HUES6 (cell line): Measurements from ENCODE around the gene APEH.
"Not testable (repeated sequence)": the region's sequence is repeated elsewhere in the genome, so short reads cannot be mapped to it uniquely, and the experiment has no call there.

Source experiments
- H3K27ac ChIP-seq: 2 replicates; pipeline ENCODE4 v1.7.0; 2013; ENCODE audit warnings: low read depth, mild to moderate bottlenecking, low read length, inconsistent platforms
- H3K27me3 ChIP-seq: 2 replicates; pipeline ENCODE4 v1.6.1; 2013; ENCODE audit warnings: low read length; ENCODE audit not compliant: control insufficient read depth, insufficient read depth
- H3K36me3 ChIP-seq: 2 replicates; pipeline ENCODE4 v1.6.1; 2013; ENCODE audit warnings: low read length; ENCODE audit not compliant: control insufficient read depth, insufficient read depth
- H3K4me1 ChIP-seq: 2 replicates; pipeline ENCODE4 v1.6.1; 2013; ENCODE audit warnings: low read length; ENCODE audit not compliant: control insufficient read depth, insufficient read depth
- H3K4me3 ChIP-seq: 2 replicates; pipeline ENCODE4 v1.5.1; 2013; ENCODE audit warnings: low read depth, low read length
- H3K9ac ChIP-seq: one replicate; pipeline ENCODE4 v1.6.1; 2013; ENCODE audit warnings: mild to moderate bottlenecking, low read length
- H3K9me3 ChIP-seq: 2 replicates; pipeline ENCODE4 v1.6.1; 2013; ENCODE audit warnings: low read depth, low read length; ENCODE audit not compliant: control insufficient read depth, insufficient read depth

The APEH gene

DNA sequence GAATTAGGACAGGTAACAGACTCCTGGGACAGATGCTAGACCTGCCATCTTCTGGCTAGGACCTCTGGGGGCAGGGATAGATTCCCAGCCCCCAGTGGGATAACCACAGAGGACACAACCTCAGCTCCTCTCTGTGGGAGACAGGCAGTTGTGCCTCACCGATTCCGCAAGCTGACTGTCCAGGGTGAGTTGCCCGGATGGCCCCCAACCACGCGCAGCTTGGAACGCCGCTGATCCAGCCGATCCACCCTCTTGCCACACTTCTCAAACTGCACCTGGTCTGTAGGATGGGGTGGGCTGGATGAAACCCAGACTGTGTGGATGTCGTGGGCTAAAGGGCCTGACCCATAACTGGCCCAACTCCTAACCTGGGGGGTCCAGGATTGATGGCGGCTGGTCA is 11.0 kb downstream of the APEH start:
- not testable (repeated sequence) for H3K27ac ChIP-seq, H3K9me3 ChIP-seq, H3K4me1 ChIP-seq, H3K27me3 ChIP-seq, H3K9ac ChIP-seq
- Histone ChIP-seq H3K36me3 (peaks cover 45% of the 10 kb centered on the region), H3K4me3 (peak overlapping the region; percentile 76; the same call in 1 of the 2 replicates)

GRCh38 chr3:49685846-49686245 is 11.7 kb downstream of the APEH start:
- H3K27ac ChIP-seq, H3K4me1 ChIP-seq, H3K9me3 ChIP-seq, H3K27me3 ChIP-seq, H3K9ac ChIP-seq: not testable (repeated sequence)
- Histone ChIP-seq H3K36me3 (peaks cover 37% of the 10 kb centered on the region), H3K4me3 (peak overlapping the region; percentile 76)

GRCh38 chr3:49686346-49686745 is 12.2 kb downstream of the APEH start:
- H3K27me3 ChIP-seq, H3K9me3 ChIP-seq, H3K4me1 ChIP-seq, H3K27ac ChIP-seq, H3K9ac ChIP-seq: not testable (repeated sequence)
- Histone ChIP-seq H3K36me3 (peaks cover 32% of the 10 kb centered on the region), H3K4me3 (peak overlapping the region; percentile 76)

DNA sequence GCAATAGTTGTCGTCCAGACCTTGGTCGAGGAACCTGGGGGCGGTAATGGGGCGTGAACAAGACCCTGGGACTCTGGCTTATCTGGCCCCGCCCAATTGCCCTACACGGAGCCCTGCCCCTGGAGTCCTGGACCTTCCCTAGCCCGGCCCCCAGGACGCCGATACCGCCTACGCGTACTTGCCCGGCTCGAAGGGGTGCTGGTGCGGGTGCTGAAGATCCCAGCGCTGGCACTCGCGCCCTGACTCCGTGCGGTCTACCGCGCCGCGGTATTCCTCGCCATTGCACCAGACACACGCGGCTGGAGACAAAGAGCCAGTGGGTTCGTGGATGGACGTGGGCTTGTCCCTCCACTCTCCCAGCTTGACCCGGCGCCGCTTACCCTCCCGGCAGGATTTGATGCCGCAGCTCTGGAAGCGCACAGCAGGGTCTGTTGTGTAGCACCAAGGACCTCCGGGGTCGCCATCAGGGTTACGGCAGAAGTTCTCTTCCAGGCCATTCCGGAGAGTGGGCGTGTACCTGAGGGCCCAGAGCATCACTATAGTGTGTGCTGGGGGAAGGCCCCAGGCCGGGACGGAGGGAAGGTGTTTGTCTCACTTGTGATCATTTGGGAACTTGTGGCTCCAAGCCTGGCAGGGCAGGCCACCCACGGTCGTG is 12.7 kb downstream of the APEH start:
- not testable (repeated sequence) for H3K9me3 ChIP-seq, H3K27me3 ChIP-seq, H3K4me1 ChIP-seq
- peak overlapping the region; percentile 82 for H3K9ac ChIP-seq
- H3K4me3 ChIP-seq = peak overlapping the region; percentile 76
- peaks cover 27% of the 10 kb centered on the region for H3K36me3 ChIP-seq
- H3K27ac ChIP-seq = 0 out of 2 replicates have a peak overlapping the region, but pooled peaks have one; percentile 36

- not testable (repeated sequence) for H3K27me3 ChIP-seq, H3K4me1 ChIP-seq, H3K9ac ChIP-seq, H3K27ac ChIP-seq, H3K9me3 ChIP-seq
- peak overlapping the region; percentile 76 for H3K4me3 ChIP-seq
- H3K36me3 ChIP-seq = peaks cover 22% of the 10 kb centered on the region
Measured at GRCh38 chr3:49687424-49687795, 13.3 kb downstream of the APEH start.

- Histone ChIP-seq H3K4me3 (peak overlapping the region; percentile 86), H3K9ac (peak overlapping the region; percentile 84), H3K36me3 (peaks cover 11% of the 10 kb centered on the region)
- not testable (repeated sequence) for H3K27me3 ChIP-seq, H3K27ac ChIP-seq, H3K4me1 ChIP-seq, H3K9me3 ChIP-seq
Measured at GRCh38 chr3:49688338-49689045, 14.3 kb downstream of the APEH start.

DNA sequence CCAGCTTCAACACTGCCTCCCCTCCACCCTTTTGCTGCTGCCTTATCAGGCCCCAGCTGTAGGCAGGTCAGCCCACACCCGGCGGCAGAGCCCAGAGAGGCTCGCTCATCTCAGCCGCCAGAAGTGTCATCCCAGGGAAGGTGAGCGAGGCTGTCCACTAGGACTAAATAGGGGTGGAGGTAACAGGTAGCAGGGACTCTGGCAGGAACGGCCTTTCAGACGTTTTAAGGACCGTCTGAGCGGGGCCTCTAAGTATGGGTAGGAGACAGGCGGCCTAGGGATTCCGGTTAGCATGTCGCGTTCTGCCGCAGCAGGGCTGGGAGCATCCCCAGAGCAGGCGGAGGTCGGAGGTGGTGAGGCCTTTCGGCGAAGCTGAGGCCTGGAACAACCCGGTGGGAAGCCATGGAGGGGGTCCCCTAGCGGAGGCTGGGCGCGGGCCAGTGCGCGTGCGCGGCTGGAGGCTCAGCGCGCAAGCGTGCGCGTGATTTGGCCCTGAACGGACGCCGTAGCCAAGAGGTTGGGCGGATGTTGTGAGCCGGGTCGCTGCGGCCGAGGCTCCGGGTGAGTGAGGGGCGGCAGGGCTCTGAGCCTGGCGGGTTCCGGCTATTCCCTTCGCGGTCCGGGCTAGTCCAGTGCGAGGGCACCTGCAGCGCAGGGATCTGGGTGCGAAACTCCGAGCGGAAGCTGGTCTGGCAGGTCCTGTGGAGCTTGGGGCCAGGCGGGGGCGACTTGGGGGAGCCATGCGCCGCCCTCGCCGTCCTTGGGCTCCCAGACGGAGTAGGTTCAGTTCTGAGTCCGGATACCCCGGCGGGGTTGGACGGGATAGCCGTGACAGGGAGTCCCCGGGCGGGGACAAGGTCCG is 15.1 kb downstream of the APEH start, which contains the start of the genes MST1 and RNF123:
Gene MST1 (minus strand): TSS at position 429 of the 862 bp plus-strand sequence. CDS start 783 bp downstream, outside the sequence.
Gene RNF123 (plus strand): TSS at position 512 of the 862 bp plus-strand sequence. CDS start 1,609 bp downstream, outside the sequence.
- Histone ChIP-seq H3K27ac (no peak within 1 kb of the TSS), H3K9me3 (no peaks in the 10 kb centered on the region), H3K36me3 (peaks cover 5% of the 10 kb centered on the region), H3K4me3 (peak within 1 kb of the TSS; percentile 86), H3K4me1 (peaks cover 6% of the 10 kb centered on the region; the same call in 1 of the 2 replicates), H3K27me3 (no peaks in the 10 kb centered on the region), H3K9ac (peak within 1 kb of the TSS; percentile 84)

DNA sequence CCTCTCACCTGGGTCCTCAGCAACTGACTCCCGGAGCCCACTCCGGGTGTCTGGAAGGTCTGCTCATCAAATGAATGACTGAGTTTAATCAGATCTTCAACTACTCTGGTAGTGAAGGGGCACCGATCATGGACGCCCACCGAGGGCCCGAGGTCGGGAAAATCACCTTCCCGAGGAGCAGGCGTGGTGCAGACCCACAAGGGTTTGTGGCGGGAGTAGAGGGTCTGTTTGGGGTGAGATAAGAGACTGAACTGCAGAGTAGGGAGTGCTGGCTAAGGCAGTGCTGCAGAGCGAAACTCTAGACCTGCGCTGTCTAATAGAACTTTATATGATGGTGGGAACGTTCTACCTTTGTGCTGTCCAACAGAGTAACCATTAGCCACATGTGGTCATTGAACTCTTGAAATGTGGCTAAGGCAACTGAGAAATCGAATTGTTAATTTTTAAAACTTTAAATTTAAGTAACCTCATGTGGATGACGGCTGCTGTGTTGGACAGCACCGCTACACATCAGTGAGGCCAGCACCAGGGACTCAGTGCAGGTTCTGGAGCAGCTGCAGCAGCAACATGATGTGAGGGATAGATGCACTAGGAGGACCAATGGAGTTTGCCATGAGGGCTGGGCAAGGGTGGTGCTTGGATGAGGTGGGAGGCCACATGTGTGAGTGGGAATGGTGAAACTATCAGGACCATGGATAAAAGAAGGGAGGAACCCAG is 15.9 kb downstream of the APEH start:
- H3K9me3 ChIP-seq, H3K27me3 ChIP-seq, H3K4me1 ChIP-seq, H3K36me3 ChIP-seq, H3K27ac ChIP-seq: not testable (repeated sequence)
- Histone ChIP-seq H3K9ac (peak overlapping the region; percentile 79), H3K4me3 (peak overlapping the region; percentile 86)

DNA sequence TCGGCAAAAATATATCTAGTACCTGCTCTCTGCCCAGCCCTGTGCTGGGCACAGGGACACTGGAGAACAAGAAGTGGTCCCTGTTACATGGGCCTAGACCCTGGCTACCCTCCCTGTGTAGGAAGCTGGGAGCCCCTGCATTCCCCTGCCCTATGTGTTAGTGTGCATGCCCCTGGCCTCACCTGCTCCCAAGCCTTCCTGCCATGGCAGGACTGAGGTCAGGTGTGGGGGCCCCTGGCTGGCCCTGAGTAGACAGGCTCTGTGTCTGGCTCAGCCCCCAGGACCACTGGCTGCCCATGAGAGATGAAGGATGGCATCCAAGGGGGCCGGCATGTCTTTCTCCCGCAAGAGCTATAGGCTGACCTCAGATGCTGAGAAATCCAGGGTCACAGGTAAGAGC is 16.7 kb downstream of the APEH start:
- H3K9ac ChIP-seq, H3K27ac ChIP-seq, H3K4me3 ChIP-seq, H3K4me1 ChIP-seq, H3K36me3 ChIP-seq, H3K27me3 ChIP-seq, H3K9me3 ChIP-seq: not testable (repeated sequence)

DNA sequence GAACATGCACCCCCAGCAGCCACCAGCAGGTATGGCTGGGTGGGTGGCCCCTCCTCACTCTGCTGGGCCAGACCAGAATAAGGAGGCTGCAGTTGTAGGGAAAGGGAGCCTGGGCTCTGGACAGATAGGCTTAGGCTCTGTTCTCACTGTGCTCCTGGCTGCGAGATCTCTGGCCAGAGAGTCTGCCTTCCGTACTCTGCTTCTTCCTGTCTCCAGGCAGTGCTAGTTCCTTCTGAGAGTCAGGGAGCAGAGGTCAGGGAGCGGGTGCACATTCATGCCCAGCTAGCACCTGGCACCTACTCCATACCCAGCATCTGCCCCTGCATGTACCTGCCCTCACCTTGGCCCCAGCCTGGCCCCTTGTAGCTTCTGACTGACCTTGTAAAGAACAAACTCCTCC is 17.3 kb downstream of the APEH start:
- H3K4me3 ChIP-seq, H3K9me3 ChIP-seq, H3K9ac ChIP-seq, H3K36me3 ChIP-seq, H3K27ac ChIP-seq, H3K27me3 ChIP-seq, H3K4me1 ChIP-seq: not testable (repeated sequence)
